Pancreas (tissue), 10 donors: ENCODE results near the gene F12. TPM values are rescaled to one million over a fixed set of nuclear protein-coding genes. Genes with fewer than 3 reads are reported as not detected.
A peak's percentile ranks its signal among the peaks of the same experiment; 100 is the strongest.

Experiments used
- ATAC-seq, 4 donors: fragments of 200-7000 bp; cut with Tn5 transposase; one replicate each; pipeline versions ENCODE4 v1.8.0 to v1.9.1; 2020; ENCODE audit warnings: mild to moderate bottlenecking in 4 of 4, moderate library complexity in 4 of 4
- DNase-seq, 6 donors: peaks; one replicate each; pipeline ENCODE4 v3.0.0-alpha.2; 2020
- FAIRE-seq: peaks from 2 replicates; lab custom pipeline; 2012; peaks lifted over from hg19 to GRCh38; lab: Jason Lieb, UNC
- H3K27ac ChIP-seq, 4 donors: fragments of 200-600 bp; sonication (generic); 1 replicate in 3 of 4; 2 replicates in 1 of 4; pipeline versions ENCODE4 v1.5.0 to v1.8.0; 2020
- H3K27me3 ChIP-seq, 4 donors: fragments of 200-600 bp; one replicate each; pipeline ENCODE4 v1.8.0; 2021
- H3K36me3 ChIP-seq, 3 donors: fragments of 200-600 bp; sonication (generic) in 1 of 3; one replicate each; pipeline versions ENCODE4 v1.5.0 to v1.8.0; 2020 to 2021
- H3K4me1 ChIP-seq, 3 donors: fragments of 200-600 bp; one replicate each; pipeline ENCODE4 v1.8.0; 2021
- H3K4me3 ChIP-seq, 4 donors: fragments of 200-600 bp; sonication (generic) in 2 of 4; one replicate each; pipeline versions ENCODE4 v1.5.0 to v1.8.0; 2020 to 2021
- H3K9me3 ChIP-seq, 4 donors: fragments of 200-600 bp; one replicate each; pipeline ENCODE4 v1.8.0; 2021
- WGBS, 2 donors: extraction: QIAGEN DNeasy Blood & Tissue Kit; methylation state at CpG; one replicate each; pipeline ENCODE4 v1.1.7; 2013; 5-methylcytosine and 5-hydroxymethylcytosine counted together
- intact Hi-C, 3 donors: fragments of 100-400 bp; cut with DNase I; formaldehyde crosslinking; loops; one replicate each; pipeline versions ENCODE4 v1.11.1 to v1.14.2; 2022
- polyA plus RNA-seq, 2 donors: library from polyadenylated mRNA; stranded (reverse); fragments of 200-250 nt; gene quantifications; one replicate each; pipeline ENCODE4 v1.2.3, GENCODE V29; 2013
- total RNA-seq, 6 donors: library from RNA; stranded (reverse); fragmentation: NEBNext Ultra II Directional in 4 of 6; extraction: Animal tissue kit (Norgen Biotek cat#: 25700) in 4 of 6; gene quantifications; one replicate each; pipeline versions ENCODE4 v1.2.1 to v1.2.4, GENCODE V29; 2021 to 2023
- TF ChIP-seq, protein P1 (sequence below), 4 donors: fragments of 200-600 bp; sonication (generic) in 3 of 4; IDR thresholded peaks; one replicate each; pipeline versions ENCODE4 v1.5.0 to v1.8.0; 2021; ENCODE audit warnings: antibody characterized with exemption in 4 of 4
- donor health status: healthy with polysubstance abuse.
- donor health status: DM: no; HTN: no; CAD: no; lungs with moderate emphysema.
- donor health status: DM: no; HTN: no; CAD: no.
- donor health status: control.
- donor health status: control.
- donor health status: Bipolar disorder and iron deficiency.
- donor health status: DM: yes; HTN: yes; CAD: no.
- donor health status: DM: no; HTN: no; CAD: no.
- donor health status: DM: no; HTN: no; CAD: no.
- donor health status: DM: yes; HTN: yes; CAD: no.

F12 gene
- total and polyA plus RNA-seq, 8 donors = 0.83 to 2.6 (median 1.8) TPM

DNA sequence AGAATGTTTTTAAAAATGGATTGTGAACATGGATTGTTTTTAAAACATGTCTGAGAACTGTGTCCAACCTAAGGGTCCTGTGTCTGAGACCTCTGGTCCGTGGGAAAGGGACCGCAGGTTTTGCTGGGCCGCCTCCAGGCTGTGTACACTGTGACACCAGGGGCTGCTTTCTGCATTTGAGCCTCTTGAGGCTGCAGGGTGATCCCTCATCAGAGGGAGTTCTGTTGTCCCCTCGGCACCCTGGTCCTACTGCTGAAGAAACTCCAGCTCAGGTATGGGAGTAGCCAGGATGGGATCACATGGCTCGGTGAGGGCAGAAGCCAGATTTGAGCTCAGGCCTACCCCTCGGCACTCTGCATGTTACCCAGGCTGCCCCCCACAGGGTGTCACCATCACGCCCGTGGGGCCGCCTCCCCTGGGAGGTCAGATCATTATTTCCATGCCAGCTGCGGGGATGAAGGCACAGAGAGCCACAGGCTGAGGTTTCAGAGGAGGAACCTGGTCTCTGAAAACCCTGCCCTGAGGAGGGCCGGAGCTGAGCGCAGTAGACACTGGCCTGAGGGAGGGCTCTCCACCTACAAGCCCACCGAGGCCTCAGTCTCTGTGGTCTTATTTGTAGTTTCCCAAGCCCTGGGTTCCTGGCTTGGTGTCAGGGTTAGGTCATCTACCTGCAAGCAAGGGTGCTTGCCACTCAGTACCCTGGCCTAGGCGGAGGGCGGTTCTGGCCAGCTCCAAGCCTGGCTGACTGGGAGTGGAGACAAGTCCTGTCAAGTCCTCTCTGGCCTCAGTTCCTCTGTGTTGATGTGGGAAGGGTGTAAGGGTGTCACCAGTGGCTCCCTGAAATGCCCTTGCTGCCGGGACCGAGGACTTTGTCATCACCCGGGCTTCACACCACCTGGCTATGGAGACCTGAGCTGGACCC lies 40.0 kb upstream of the F12 start:
- Histone ChIP-seq H3K36me3 (no peaks in the 10 kb centered on the region), H3K4me3 (no peak overlapping the region), H3K27me3 (no peaks in the 10 kb centered on the region), H3K27ac (no peak overlapping the region), H3K4me1 (peaks cover 8 to 18% (median 13%) of the 10 kb centered on the region in 3 donors), H3K9me3 (no peaks in the 10 kb centered on the region)
- intact Hi-C loops = loop anchor here in 2 of 3 donors (5.0 to 10.0 kb wide), 3 partner anchors 42 to 135 kb away; partner anchors contain the start of genes F12 (in 1 of the 2) and MXD3 (in 1 of the 2)
- WGBS, 2 donors = 73 to 78% methylated on average over 18 of the region's 18 CpGs
- peak in 2 of 6 donors; percentile 37 to 57 for DNase-seq
- no peak for ATAC-seq
- no peak for FAIRE-seq
- TF ChIP-seq, protein P1, sequence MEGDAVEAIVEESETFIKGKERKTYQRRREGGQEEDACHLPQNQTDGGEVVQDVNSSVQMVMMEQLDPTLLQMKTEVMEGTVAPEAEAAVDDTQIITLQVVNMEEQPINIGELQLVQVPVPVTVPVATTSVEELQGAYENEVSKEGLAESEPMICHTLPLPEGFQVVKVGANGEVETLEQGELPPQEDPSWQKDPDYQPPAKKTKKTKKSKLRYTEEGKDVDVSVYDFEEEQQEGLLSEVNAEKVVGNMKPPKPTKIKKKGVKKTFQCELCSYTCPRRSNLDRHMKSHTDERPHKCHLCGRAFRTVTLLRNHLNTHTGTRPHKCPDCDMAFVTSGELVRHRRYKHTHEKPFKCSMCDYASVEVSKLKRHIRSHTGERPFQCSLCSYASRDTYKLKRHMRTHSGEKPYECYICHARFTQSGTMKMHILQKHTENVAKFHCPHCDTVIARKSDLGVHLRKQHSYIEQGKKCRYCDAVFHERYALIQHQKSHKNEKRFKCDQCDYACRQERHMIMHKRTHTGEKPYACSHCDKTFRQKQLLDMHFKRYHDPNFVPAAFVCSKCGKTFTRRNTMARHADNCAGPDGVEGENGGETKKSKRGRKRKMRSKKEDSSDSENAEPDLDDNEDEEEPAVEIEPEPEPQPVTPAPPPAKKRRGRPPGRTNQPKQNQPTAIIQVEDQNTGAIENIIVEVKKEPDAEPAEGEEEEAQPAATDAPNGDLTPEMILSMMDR (IDR thresholded peaks at IDR 0.05) = no peak

DNA sequence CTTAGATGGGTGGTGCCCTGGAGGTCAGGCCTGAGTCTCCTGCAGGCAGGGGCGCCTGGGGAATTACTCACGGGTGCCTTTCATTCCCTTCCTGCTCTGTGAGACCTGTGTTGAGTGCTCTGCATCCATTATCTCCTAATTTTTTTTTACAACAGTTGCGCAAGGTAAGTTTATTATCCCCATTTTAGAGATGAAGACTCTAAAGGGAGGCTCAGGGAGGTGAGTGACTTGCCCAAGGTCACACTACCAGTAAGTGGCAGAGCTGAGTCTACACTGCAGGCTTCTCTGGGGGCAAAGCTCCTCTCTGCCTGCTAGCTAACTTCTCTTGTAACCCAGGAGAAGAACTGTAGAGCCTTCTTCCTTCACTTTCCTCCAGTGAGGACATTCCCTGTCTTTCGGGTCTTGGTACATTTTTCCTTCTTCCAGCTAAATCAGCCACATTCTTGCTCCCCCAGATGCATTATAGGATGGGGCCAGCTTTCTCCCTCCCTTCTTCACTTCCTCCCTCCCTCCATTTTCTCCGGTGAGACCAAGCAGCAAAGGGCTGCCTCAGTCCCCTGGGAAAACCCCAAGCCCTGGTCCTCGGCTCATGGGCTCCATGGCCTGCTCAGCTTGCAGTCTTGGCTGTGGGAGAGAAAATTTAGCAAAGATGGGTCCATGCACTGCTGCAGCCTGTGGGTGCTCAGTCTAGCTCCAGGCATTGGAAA lies 39.0 kb upstream of the F12 start:
- ATAC-seq (no peak), DNase-seq (no peak), FAIRE-seq (no peak)
- H3K27me3 ChIP-seq = no peaks in the 10 kb centered on the region
- WGBS, 2 donors = 68% methylated on average over 6 of the region's 6 CpGs
- intact Hi-C loops = no loop called here
- TF ChIP-seq, protein P1 (IDR thresholded peaks at IDR 0.05) = no peak
- H3K4me1 ChIP-seq = peaks cover 4 to 12% (median 8%) of the 10 kb centered on the region in 3 donors
- peak overlapping the region in 1 of 4 donors; percentile 5 for H3K27ac ChIP-seq
- H3K4me3 ChIP-seq = no peak overlapping the region
- H3K36me3 ChIP-seq = no peaks in the 10 kb centered on the region
- no peaks in the 10 kb centered on the region for H3K9me3 ChIP-seq

DNA sequence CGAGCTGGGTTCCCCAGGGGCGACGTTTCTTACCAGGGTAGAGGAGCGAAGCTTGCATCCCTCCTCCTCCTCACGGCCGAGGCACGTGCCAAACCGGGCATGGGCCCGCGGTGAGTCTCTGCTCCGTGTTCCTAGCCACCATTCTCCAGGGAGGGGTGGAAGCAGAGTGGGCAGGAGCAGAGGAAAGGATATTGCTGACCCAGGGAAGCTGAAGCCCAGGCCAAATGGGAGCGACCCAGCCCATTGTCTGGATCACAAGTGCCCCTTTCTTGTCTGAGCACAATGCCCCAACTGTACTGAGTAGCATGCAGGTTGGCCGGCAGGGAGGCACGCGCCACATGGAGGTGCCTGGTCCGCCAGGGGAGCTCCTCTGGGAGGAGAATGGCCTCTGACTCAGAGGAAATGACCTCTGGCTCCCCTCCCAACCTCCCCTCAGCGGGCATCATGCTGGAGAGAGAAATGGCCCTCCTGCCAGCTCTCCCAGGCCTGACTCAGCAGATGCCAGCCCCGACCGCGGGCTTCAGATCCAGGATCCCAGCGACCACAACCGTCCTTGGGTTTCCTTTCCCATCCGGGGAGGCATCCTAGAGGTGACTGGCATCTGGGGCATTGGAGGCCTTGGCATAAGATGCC lies 38.4 kb upstream of the F12 start:
- ATAC-seq (peak; percentile 64 to 75 (median 72)), DNase-seq (peak; percentile 68 to 90 (median 82)), FAIRE-seq (no peak)
- Histone ChIP-seq H3K27me3 (no peaks in the 10 kb centered on the region), H3K4me3 (peak overlapping the region in 1 of 4 donors; percentile 72), H3K36me3 (no peaks in the 10 kb centered on the region), H3K9me3 (no peaks in the 10 kb centered on the region), H3K27ac (peak overlapping the region in 2 of 4 donors; percentile 19 to 58), H3K4me1 (peaks cover 4 to 12% (median 8%) of the 10 kb centered on the region in 3 donors)
- TF ChIP-seq, protein P1 (IDR thresholded peaks at IDR 0.05) = no peak
- WGBS, 2 donors = 0 to 3% methylated on average over 19 to 23 of the region's 23 CpGs
- intact Hi-C loops = no loop called here

DNA sequence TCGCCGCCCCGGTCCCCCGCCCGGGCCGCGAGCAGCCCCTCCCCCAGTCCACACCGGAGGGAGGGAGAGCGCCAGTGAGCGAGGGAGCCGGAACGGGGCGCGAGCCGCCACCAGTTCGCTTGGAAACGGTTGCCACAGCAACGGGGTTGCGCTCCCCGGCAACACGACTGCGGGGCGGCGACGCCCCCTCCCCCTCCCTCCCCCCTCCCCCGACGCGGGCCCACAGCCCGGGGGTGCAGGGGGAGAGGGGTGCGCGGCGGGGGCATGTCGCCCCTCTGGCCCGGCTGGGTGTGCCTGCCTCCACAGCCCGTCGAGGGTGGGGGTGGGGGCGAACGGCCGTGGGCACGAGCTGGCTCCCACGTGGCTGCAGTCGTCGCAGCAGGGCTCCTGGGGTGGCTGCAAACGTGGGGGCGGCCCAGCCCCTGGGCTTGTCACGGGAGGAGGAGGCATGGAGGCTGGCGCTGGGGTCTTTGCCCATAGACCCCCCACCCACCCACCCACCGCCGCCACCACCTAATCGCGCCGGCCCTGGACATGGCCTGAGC lies 37.8 kb upstream of the F12 start:
- FAIRE-seq (no peak), ATAC-seq (peak; percentile 26 to 51 (median 31)), DNase-seq (peak in 5 of 6 donors; percentile 60 to 81 (median 68))
- no peaks in the 10 kb centered on the region for H3K9me3 ChIP-seq
- intact Hi-C loops = no loop called here
- H3K36me3 ChIP-seq = no peaks in the 10 kb centered on the region
- TF ChIP-seq, protein P1 (IDR thresholded peaks at IDR 0.05) = no peak
- peaks cover 4 to 12% (median 8%) of the 10 kb centered on the region in 3 donors for H3K4me1 ChIP-seq
- 1% methylated on average over 17 to 49 of the region's 52 CpGs for WGBS, 2 donors
- H3K27ac ChIP-seq = peak overlapping the region in 2 of 4 donors; percentile 16 to 58
- peak overlapping the region; percentile 37 to 72 (median 48) for H3K4me3 ChIP-seq
- no peaks in the 10 kb centered on the region for H3K27me3 ChIP-seq
